ENCODE measurements around the gene AQP12A.

The AQP12A gene

GRCh38 chr2:240704651-240705050 lies 13.0 kb downstream of the AQP12A start:
- TF ChIP-seq GATA3 (IDR thresholded peaks at IDR 0.05; ENCODE audit: low read depth, low read length): no peak
- no peak for TF ChIP-seq GATA2 (IDR thresholded peaks at IDR 0.05; ENCODE audit: low read depth, low read length)

DNA sequence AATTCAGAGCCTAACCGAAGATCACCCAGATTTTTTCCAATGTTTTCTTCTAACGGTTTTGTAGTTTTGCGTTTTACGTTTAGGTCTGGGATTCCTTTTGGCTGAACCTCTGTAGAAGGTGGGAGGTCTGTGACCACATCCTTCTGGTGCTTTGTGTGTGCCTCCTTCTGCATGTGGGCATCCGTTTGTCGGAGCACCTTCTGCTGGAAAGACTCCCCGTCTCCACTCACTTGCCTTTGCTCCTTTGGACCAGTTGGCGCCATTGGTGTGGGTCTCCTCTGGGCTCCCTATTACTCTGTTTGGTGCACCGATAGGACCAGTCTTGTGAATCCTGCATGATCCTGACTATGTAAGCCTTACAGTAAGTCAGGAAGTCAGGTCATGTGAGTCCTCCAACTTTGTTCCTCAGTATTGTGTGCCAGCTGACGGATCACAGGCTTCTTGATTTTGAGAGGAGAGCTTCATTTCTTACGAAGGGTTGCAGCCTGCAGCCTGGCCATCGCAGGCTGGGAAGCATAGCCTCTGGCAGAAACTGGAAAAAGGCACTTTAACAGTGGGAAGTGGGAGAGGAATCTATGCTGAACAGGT lies 13.6 kb downstream of the AQP12A start:
- TF ChIP-seq GATA2 (IDR thresholded peaks at IDR 0.05; ENCODE audit: low read depth, low read length): no peak
- TF ChIP-seq GATA3 (IDR thresholded peaks at IDR 0.05; ENCODE audit: low read depth, low read length): no peak

- TF ChIP-seq GATA3 (IDR thresholded peaks at IDR 0.05; ENCODE audit: low read depth, low read length) (no peak), GATA2 (IDR thresholded peaks at IDR 0.05; ENCODE audit: low read depth, low read length) (no peak)
Observed at GRCh38 chr2:240707043-240707756, 15.5 kb downstream of the AQP12A start.

GRCh38 chr2:240707821-240708220 lies 16.2 kb downstream of the AQP12A start:
- TF ChIP-seq GATA2 (IDR thresholded peaks at IDR 0.05; ENCODE audit: low read depth, low read length) (no peak), GATA3 (IDR thresholded peaks at IDR 0.05; ENCODE audit: low read depth, low read length) (no peak)

DNA sequence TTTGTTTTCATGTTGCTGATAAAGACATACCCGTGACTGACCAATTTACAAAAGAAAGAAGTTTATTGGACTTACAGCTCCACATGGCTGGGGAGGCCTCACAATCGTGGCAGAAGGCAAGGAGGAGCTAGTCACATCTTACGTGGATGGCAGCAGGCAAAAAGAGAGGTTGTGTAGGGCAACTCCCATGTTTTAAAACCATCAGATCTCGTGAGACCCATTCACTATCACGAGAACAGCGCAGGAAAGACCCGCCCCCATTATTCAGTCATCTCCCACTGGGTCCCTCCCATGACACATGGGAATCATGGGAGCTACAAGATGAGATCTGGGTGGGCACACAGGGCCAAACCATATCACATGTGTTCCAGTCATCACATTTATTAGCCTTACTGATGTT lies 16.8 kb downstream of the AQP12A start:
- TF ChIP-seq GATA3 (IDR thresholded peaks at IDR 0.05; ENCODE audit: low read depth, low read length): no peak
- no peak for TF ChIP-seq GATA2 (IDR thresholded peaks at IDR 0.05; ENCODE audit: low read depth, low read length)

DNA sequence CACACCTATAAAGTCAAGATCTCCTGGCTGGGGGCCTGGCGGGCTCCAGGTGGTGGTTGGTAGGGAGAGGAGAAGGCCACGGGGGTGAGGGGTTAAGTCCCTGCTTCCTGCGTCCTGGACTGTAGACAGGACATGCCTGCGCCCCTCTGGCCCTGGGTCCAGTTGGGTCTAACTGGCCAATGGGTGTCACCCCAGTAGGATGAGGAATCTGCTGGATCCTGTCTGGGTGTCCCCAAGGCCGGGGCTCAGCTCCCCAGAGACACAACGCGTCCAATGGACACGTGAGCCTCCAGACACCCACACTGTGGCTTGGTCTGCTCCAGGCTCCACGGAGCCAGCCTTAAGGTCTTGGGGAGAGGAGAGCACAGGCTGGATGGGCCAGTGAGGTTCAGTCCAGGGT lies 19.6 kb downstream of the AQP12A start:
- TF ChIP-seq GATA2 (IDR thresholded peaks at IDR 0.05; ENCODE audit: low read depth, low read length): no peak
- no peak for TF ChIP-seq GATA3 (IDR thresholded peaks at IDR 0.05; ENCODE audit: low read depth, low read length)

GRCh38 chr2:240711701-240712100 lies 20.0 kb downstream of the AQP12A start:
- no peak for TF ChIP-seq GATA3 (IDR thresholded peaks at IDR 0.05; ENCODE audit: low read depth, low read length)
- TF ChIP-seq GATA2 (IDR thresholded peaks at IDR 0.05; ENCODE audit: low read depth, low read length): no peak

DNA sequence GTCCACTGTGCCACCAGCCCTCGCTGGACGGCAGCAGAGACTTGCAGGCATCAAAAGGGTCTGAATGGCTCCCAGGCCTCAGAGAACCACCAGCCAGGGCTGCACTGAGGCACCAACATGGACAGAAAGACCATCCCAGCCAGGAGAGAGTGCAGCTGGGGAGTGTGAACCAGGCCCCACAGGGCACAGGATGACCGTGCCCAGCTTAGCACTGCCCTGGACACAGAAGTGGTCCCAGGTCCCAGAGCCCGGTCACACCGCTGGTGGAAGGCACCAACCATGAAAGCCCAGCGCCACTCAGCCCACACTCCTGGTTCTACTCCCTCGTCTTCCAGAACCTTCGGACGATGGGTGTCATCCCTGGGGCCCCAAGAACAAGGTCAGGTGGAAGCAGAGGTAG lies 20.5 kb downstream of the AQP12A start:
- TF ChIP-seq GATA3 (IDR thresholded peaks at IDR 0.05; ENCODE audit: low read depth, low read length): no peak
- TF ChIP-seq GATA2 (IDR thresholded peaks at IDR 0.05; ENCODE audit: low read depth, low read length): no peak

GRCh38 chr2:240713071-240713927 lies 21.6 kb downstream of the AQP12A start:
- TF ChIP-seq GATA3 (IDR thresholded peaks at IDR 0.05; ENCODE audit: low read depth, low read length) (no peak), GATA2 (IDR thresholded peaks at IDR 0.05; ENCODE audit: low read depth, low read length) (no peak)

DNA sequence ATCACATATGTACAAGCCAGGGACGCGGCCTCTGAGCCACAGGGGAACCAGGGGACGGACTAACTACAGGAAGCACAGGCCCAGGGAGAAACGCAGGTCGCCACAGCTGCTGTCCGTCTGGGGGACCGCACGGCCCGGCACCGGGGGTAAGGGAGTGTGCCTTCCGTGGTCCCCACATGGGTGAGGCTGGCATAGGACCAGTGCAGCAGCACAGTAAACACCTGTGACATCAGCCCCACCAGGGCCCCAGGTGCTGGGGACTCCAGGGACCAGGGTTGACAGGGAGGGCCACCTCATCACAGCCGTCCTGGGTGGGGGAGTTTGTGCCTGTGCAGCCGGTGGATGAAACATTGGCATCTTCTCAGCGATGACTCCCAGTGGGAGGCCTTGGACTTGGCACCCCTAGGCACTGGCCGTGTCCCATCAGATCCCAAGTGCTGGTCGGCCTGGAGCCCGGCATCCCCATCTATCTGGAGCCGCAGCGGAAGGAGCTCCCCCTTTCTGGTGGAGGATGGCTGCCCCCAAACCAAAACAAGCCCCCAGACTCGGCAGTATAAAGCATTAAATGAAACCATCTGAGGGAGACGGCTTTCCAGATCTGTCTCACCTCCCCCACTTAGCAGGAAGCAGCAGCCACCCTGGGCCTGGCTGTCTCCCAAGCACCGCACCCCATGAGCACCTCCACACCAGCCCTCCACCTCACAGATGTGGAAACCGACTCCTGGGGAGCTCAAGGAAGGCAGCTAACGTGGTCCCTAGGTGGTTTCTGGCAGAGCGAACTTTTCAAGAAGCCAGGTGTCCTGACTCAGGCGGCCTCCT lies 22.5 kb downstream of the AQP12A start:
- TF ChIP-seq GATA2 (IDR thresholded peaks at IDR 0.05; ENCODE audit: low read depth, low read length) (no peak), GATA3 (IDR thresholded peaks at IDR 0.05; ENCODE audit: low read depth, low read length) (no peak)

GRCh38 chr2:240714747-240715725 lies 23.4 kb downstream of the AQP12A start:
- TF ChIP-seq GATA3 (IDR thresholded peaks at IDR 0.05; ENCODE audit: low read depth, low read length) (no peak), GATA2 (IDR thresholded peaks at IDR 0.05; ENCODE audit: low read depth, low read length) (no peak)

DNA sequence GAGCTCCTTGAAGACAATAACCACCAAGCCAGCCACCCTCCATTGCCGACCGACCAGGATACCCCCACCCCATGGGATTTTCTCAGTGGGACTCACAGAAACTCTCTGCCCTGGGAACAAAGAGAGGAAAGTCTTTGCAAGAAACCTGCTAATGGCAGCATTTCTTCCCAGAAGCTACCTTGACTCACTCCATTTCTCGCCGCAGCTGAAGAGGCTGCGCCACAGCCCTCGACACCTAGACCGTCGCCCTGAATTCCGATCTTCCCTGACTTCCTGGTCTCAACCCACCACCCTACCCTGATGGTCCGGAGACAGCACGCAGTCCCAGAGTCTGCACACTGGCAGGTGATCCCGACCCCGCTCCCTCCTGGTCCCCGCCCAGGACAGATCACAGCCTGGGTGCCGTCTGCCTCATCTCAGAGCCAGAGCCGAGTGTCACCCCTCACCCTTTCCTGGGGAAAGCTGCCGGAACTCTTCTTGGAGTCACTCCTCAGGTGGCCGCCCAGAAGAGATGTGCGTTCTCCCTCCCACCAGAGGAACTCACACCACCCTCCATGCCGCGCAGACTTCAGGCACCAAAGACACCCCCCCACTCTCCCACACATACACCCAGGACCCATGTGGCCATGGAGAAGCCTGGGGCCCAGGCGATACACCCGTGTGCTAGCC lies 24.6 kb downstream of the AQP12A start:
- TF ChIP-seq GATA2 (IDR thresholded peaks at IDR 0.05; ENCODE audit: low read depth, low read length) (no peak), GATA3 (IDR thresholded peaks at IDR 0.05; ENCODE audit: low read depth, low read length) (no peak)
